ENCODE results near the gene WNT3. TPM values are rescaled to one million over a fixed set of nuclear protein-coding genes. Genes with fewer than 3 reads are reported as not detected.
A peak's percentile ranks its signal among the peaks of the same experiment; 100 is the strongest.
"Not testable (repeated sequence)": the region's sequence is repeated elsewhere in the genome, so short reads cannot be mapped to it uniquely, and the experiment has no call there.

WNT3 gene
- total RNA-seq, 1 donor from 2014 or later = 2.0 TPM

DNA sequence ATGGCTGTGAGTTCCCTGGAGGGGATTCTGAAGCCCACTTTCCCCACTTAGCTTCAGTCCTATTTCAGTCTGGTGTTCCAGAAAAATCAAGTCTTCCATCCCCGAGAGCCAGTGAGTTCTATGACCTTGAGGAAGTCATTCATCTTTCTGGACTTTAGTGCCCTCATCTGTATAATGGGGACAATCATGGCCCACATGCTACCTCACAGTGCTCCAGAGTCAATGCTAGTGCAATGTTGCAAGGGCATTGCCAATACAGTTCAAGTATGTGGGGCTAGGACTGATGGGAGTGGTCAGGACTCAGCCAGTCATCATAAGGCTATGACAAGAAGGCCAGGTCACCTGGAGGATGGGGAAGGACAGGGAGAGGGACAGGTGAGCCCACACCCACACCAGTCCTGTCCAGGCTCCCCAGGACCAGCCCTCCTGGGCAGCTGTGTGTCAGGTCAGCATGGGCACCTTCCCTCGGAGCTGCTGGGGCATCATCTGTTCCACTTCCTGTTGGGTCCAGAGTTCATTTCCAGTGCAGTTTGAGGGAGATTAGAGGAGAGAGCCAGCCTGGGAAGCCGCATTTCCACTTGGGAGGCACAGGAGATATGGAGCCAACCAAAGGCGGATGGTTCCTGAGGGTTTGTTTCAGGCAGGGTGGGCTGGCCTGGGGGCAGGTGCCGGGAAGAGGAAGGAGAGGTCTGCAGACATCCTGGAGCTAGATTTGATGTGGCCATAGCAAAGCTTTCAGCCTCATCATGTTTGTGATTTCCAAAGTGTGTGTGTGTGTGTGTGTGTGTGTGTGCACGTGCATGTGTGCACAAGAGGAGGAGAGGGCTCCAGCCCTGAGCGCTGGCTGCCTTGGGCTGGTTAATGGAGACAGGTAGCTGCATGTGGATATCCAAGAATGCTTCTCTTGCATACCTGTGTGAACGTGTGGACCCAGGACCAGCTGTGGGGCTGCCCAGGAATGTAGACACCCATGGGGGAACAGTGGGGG, 29.0 kb upstream of the WNT3 start:
- H3K36me3 Mint-ChIP-seq (ENCODE audit: unreplicated experiment) = no peaks in the 10 kb centered on the region
- peaks cover 72% of the 10 kb centered on the region for H3K27me3 Mint-ChIP-seq (ENCODE audit: unreplicated experiment)
- H3K27ac Mint-ChIP-seq (ENCODE audit: unreplicated experiment) = no peak overlapping the region
- DNase-seq (ENCODE audit: extremely low spot score, unreplicated experiment) = no peak
- peaks cover 11% of the 10 kb centered on the region for H3K4me1 Mint-ChIP-seq (ENCODE audit: unreplicated experiment)
- H3K4me3 Mint-ChIP-seq (ENCODE audit: unreplicated experiment) = no peak overlapping the region
- no peaks in the 10 kb centered on the region for H3K9me3 Mint-ChIP-seq (ENCODE audit: unreplicated experiment)
- TF ChIP-seq, protein P1, sequence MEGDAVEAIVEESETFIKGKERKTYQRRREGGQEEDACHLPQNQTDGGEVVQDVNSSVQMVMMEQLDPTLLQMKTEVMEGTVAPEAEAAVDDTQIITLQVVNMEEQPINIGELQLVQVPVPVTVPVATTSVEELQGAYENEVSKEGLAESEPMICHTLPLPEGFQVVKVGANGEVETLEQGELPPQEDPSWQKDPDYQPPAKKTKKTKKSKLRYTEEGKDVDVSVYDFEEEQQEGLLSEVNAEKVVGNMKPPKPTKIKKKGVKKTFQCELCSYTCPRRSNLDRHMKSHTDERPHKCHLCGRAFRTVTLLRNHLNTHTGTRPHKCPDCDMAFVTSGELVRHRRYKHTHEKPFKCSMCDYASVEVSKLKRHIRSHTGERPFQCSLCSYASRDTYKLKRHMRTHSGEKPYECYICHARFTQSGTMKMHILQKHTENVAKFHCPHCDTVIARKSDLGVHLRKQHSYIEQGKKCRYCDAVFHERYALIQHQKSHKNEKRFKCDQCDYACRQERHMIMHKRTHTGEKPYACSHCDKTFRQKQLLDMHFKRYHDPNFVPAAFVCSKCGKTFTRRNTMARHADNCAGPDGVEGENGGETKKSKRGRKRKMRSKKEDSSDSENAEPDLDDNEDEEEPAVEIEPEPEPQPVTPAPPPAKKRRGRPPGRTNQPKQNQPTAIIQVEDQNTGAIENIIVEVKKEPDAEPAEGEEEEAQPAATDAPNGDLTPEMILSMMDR (IDR thresholded peaks at IDR 0.05) = no peak

DNA sequence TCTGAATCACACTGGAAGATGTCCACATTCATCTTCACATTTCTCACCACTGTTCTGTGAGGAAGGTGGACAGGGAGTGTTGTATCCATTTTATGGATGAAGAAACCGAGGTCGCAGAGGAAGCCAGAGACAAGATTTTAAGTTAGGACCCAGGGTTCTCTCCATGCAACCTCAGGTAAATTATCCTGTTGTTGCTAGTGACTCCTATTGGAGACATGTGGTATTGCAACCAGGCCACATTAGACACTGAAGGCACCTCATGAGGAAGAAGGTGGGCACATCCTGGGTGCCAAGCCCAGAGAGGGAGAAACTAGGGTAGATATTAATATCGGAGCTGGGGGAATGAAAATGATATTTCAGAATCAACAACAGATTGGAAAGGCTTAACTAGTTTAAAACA, 24.3 kb upstream of the WNT3 start:
- Mint-ChIP-seq H3K27ac (ENCODE audit: unreplicated experiment) (no peak overlapping the region), H3K4me1 (ENCODE audit: unreplicated experiment) (peaks cover 2% of the 10 kb centered on the region), H3K36me3 (ENCODE audit: unreplicated experiment) (no peaks in the 10 kb centered on the region), H3K9me3 (ENCODE audit: unreplicated experiment) (no peaks in the 10 kb centered on the region), H3K4me3 (ENCODE audit: unreplicated experiment) (no peak overlapping the region), H3K27me3 (ENCODE audit: unreplicated experiment) (peaks cover 46% of the 10 kb centered on the region)
- TF ChIP-seq, protein P1 (IDR thresholded peaks at IDR 0.05) = peak; percentile 44
- DNase-seq (ENCODE audit: extremely low spot score, unreplicated experiment) = no peak

DNA sequence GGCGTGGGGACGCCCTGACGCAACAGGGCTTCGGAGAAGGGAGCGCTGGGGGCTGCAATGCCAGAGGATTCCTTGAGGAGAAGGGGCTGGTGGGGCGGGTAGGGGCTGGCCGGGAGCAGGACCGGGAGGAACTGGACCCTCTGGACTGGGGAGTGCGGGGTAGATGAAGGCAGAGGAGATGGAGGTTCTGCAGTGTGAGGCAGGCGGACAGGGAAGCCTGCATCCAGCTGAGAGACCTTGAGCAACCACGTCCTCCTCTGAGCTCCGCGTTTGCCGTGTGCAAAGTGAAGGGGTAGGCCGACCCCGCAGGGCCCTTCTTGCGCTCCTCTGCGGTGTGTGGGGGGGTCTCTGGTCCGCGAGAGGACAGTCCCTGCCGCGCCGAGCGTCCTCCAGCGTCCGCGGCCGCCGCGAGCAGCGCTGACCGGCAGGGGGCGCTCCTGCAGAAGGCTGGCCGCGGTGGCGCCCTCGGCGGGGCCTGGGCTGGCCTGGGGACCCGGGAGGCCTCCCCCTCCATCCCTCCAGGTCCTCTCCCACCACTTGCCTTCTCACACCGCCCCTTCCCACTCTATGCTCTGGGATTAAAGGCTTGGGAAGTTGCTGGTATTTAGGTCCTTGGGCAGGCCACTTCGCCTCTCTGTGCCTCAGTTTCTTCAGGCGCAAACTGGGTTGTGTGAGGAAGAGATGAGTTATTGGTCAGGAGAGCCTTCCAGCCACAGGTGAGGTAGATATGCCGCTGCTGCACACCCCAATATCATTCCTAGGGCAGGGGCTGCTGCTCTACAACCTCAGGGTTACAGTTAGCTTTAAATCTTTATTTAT, 23.3 kb upstream of the WNT3 start:
- TF ChIP-seq, protein P1 (IDR thresholded peaks at IDR 0.05) = peak; percentile 80
- no peak for DNase-seq (ENCODE audit: extremely low spot score, unreplicated experiment)
- H3K27me3 Mint-ChIP-seq (ENCODE audit: unreplicated experiment) = peaks cover 35% of the 10 kb centered on the region
- no peak overlapping the region for H3K27ac Mint-ChIP-seq (ENCODE audit: unreplicated experiment)
- H3K36me3 Mint-ChIP-seq (ENCODE audit: unreplicated experiment) = no peaks in the 10 kb centered on the region
- no peaks in the 10 kb centered on the region for H3K9me3 Mint-ChIP-seq (ENCODE audit: unreplicated experiment)
- no peak overlapping the region for H3K4me3 Mint-ChIP-seq (ENCODE audit: unreplicated experiment)
- peaks cover 2% of the 10 kb centered on the region for H3K4me1 Mint-ChIP-seq (ENCODE audit: unreplicated experiment)

DNA sequence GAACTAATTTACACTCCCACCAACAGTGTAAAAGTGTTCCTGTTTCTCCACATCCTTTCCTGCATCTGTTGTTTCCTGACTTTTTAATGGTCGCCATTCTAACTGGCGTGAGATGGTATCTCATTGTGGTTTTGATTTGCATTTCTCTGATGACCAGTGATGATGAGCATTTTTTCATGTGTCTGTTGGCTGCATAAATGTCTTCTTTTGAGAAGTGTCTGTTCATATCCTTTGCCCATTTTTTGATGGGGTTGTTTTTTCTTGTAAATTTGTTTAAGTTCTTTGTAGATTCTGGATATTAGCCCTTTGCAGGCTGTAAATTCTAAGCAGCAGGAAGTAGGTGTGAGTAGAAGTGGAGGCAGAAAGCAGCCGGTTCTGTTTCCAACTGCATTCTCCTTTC, 22.1 kb upstream of the WNT3 start:
- not testable (repeated sequence) for DNase-seq (ENCODE audit: extremely low spot score, unreplicated experiment); H3K27ac Mint-ChIP-seq (ENCODE audit: unreplicated experiment); H3K36me3 Mint-ChIP-seq (ENCODE audit: unreplicated experiment); H3K9me3 Mint-ChIP-seq (ENCODE audit: unreplicated experiment); H3K4me3 Mint-ChIP-seq (ENCODE audit: unreplicated experiment); H3K4me1 Mint-ChIP-seq (ENCODE audit: unreplicated experiment)
- peaks cover 32% of the 10 kb centered on the region for H3K27me3 Mint-ChIP-seq (ENCODE audit: unreplicated experiment)

DNA sequence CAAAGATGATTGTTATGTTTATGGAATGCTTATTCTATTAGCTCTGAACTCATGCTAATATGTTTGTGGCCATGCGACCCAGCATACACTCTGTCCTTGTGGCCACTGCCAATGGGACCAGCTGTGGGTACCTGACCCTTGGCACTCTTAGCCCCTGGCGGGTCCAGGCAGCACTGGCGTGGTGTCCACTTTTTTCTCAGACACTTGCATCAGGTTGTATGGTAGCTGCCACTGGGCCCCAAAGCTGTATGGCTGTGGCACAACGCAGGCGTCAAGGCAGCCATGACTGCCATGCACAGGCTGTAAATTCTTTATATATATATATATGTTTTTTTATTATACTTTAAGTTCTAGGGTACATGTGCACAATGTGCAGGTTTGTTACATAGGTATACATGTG, 20.7 kb upstream of the WNT3 start:
- TF ChIP-seq, protein P1 (IDR thresholded peaks at IDR 0.05) = no peak
- no peaks in the 10 kb centered on the region for H3K36me3 Mint-ChIP-seq (ENCODE audit: unreplicated experiment)
- peaks cover 2% of the 10 kb centered on the region for H3K4me1 Mint-ChIP-seq (ENCODE audit: unreplicated experiment)
- no peaks in the 10 kb centered on the region for H3K9me3 Mint-ChIP-seq (ENCODE audit: unreplicated experiment)
- H3K27ac Mint-ChIP-seq (ENCODE audit: unreplicated experiment) = no peak overlapping the region
- H3K27me3 Mint-ChIP-seq (ENCODE audit: unreplicated experiment) = peaks cover 29% of the 10 kb centered on the region
- no peak for DNase-seq (ENCODE audit: extremely low spot score, unreplicated experiment)
- no peak overlapping the region for H3K4me3 Mint-ChIP-seq (ENCODE audit: unreplicated experiment)
